GM20431 (cell line): Measurements from ENCODE around the gene B4GALNT4.
"Not testable (repeated sequence)": the region's sequence is repeated elsewhere in the genome, so short reads cannot be mapped to it uniquely, and the experiment has no call there.

Experiments used
- in situ Hi-C: fragments of 300-500 bp; cut with MseI, MboI; formaldehyde crosslinking; loops from one replicate; pipeline ENCODE4 v1.15.0; 2020; ENCODE audit warnings: low sequenced_read_pairs; ENCODE audit not compliant: unreplicated experiment

B4GALNT4 gene

GRCh38 chr11:417652-418342 lies 48.5 kb downstream of the B4GALNT4 start:
- in situ Hi-C loops: no loop called here

GRCh38 chr11:418343-419247 lies 49.3 kb downstream of the B4GALNT4 start:
- in situ Hi-C loops: no loop called here

GRCh38 chr11:419248-420005 lies 50.1 kb downstream of the B4GALNT4 start:
- in situ Hi-C loops: no loop called here

- in situ Hi-C loops: no loop called here
Measured at GRCh38 chr11:420054-420910, 51.0 kb downstream of the B4GALNT4 start.

GRCh38 chr11:420911-421321 lies 51.6 kb downstream of the B4GALNT4 start:
- in situ Hi-C loops: no loop called here

- in situ Hi-C loops: no loop called here
Measured at GRCh38 chr11:422249-422656, 53.0 kb downstream of the B4GALNT4 start.

GRCh38 chr11:424232-424631 lies 54.9 kb downstream of the B4GALNT4 start:
- in situ Hi-C loops: no loop called here

- in situ Hi-C loops: not testable (repeated sequence)
Measured at GRCh38 chr11:424766-425165, 55.5 kb downstream of the B4GALNT4 start.

- in situ Hi-C loops: no loop called here
Measured at GRCh38 chr11:425301-425700, 56.0 kb downstream of the B4GALNT4 start.

- in situ Hi-C loops: no loop called here
Measured at GRCh38 chr11:426851-427250, 57.6 kb downstream of the B4GALNT4 start.

- in situ Hi-C loops: no loop called here
Measured at GRCh38 chr11:428295-428694, 59.0 kb downstream of the B4GALNT4 start.

GRCh38 chr11:429391-429790 lies 60.1 kb downstream of the B4GALNT4 start:
- in situ Hi-C loops: no loop called here

GRCh38 chr11:429931-430456 lies 60.7 kb downstream of the B4GALNT4 start:
- in situ Hi-C loops: no loop called here
